GM21515 (cell line): ENCODE data around the gene NUB1.

Experiments used
- ATAC-seq: cut with Tn5 transposase; IDR thresholded peaks from one replicate; pipeline ENCODE4 v1.9.1; 2021; ENCODE audit not compliant: unreplicated experiment

Gene NUB1

DNA sequence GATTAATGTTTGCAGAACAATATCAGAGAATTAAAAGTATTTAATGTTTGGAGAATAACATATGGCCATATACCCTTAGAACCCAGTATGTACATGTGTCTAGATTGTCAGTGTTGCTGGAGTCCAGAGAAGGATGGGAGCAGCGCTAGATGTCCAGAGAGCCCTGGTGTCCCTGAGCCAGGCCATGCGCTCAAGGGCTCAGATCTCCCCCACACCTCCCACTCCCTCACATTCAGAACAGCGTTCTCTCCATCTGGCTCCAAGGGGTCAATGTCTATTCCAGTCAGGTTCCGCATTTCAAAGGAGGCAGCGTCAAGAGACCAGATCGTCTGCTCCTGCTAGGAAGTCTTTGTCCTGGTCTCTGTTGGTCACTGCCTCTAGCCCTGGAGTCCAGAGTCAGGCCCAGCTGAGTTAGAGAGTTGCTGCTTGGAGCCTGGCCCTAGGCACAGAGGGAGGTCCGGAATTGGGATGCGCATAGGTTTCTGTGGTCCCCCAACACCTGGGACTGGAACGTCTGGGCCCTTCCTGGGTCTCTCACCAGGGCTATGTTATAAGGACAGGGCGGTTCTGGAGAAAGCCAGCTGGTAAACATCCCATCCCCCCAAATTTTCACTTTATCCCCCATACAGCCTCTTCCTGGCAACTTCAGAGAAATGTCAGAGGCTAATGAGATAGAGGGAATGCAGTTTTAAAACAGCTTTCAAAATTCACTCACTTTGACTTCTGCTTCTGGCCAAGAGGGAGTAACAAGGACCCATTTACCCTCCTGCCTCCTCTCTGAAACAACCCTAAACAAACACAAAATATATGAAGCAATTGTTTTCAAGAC is 74.7 kb downstream of the NUB1 start:
- ATAC-seq = no peak

- ATAC-seq = no peak
Observed at GRCh38 chr7:151416941-151417315, 75.3 kb downstream of the NUB1 start.

DNA sequence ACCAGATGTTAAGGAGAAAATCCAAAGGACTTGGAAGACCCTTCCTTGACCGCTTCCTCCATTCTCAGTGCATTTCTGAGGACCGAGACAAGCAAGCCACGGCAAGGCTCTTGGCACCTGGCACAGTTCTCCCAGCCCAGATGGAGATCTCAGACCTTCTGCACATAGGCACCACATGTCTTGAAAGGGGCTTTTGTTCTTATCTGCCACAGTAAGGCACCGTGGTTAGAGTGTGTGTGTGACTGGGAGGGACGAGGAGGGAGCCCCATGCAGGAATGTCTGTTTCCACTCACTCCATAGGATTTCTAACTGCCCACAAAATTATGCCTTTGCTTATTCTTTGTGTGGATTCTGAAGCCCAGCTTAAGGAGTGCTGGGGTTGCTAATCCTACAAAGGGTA is 78.5 kb downstream of the NUB1 start:
- ATAC-seq = no peak

DNA sequence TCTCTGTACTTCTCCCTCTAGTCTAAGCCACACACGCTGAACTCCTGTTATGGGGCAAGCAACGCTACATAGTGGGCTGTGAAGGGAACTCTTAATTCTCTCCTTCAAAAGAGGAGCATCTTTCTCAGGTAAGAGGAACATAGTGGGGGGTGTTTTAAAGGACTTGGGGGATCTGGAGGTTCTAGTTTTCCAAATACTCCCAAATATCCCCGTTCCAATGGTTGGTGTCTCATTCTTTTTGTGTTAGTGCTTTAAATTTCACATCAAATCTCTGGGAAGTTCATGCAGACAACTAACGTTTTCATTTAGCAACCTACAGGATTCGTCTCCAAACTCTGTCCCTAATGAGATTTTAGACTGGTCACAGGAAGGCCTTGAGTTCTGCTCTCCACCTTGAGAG is 80.6 kb downstream of the NUB1 start:
- no peak for ATAC-seq

- no peak for ATAC-seq
Observed at GRCh38 chr7:151423226-151423625, 81.6 kb downstream of the NUB1 start.

GRCh38 chr7:151423936-151424335 is 82.3 kb downstream of the NUB1 start:
- ATAC-seq = no peak

- no peak for ATAC-seq
Observed at GRCh38 chr7:151424799-151425198, 83.2 kb downstream of the NUB1 start.

GRCh38 chr7:151425670-151426440 is 84.2 kb downstream of the NUB1 start:
- ATAC-seq = no peak

GRCh38 chr7:151426441-151426903 is 84.9 kb downstream of the NUB1 start:
- no peak for ATAC-seq

GRCh38 chr7:151426904-151427704 is 85.5 kb downstream of the NUB1 start:
- no peak for ATAC-seq

GRCh38 chr7:151427705-151428377 is 86.2 kb downstream of the NUB1 start:
- no peak for ATAC-seq
